VCaP (cell line): ENCODE results near the gene COP1.
"Not testable (repeated sequence)": the region's sequence is repeated elsewhere in the genome, so short reads cannot be mapped to it uniquely, and the experiment has no call there.

ENCODE experiments used
- H3K27ac ChIP-seq: fragments of 450-650 bp; 2 replicates; pipeline ENCODE4 v1.5.1; 2017
- CTCF ChIP-seq: fragments of 450-650 bp; conservative IDR thresholded peaks from 2 replicates; pipeline ENCODE4 v1.5.1; 2017; ENCODE audit warnings: mild to moderate bottlenecking, moderate library complexity

COP1 gene

GRCh38 chr1:176043537-176043936, 163.5 kb downstream of the COP1 start:
- no peak for TF ChIP-seq CTCF
- no peak overlapping the region for H3K27ac ChIP-seq

GRCh38 chr1:176033881-176034280, 173.2 kb downstream of the COP1 start:
- H3K27ac ChIP-seq = no peak overlapping the region
- TF ChIP-seq CTCF = no peak

- no peak overlapping the region for H3K27ac ChIP-seq
- no peak for TF ChIP-seq CTCF
Measured at GRCh38 chr1:176033474-176033873, 173.6 kb downstream of the COP1 start.

GRCh38 chr1:176032040-176032645, 174.9 kb downstream of the COP1 start:
- no peak for TF ChIP-seq CTCF
- H3K27ac ChIP-seq = no peak overlapping the region; the same call in 1 of the 2 replicates

GRCh38 chr1:176029609-176030008, 177.5 kb downstream of the COP1 start:
- H3K27ac ChIP-seq = no peak overlapping the region
- no peak for TF ChIP-seq CTCF

GRCh38 chr1:176029155-176029554, 177.9 kb downstream of the COP1 start:
- H3K27ac ChIP-seq = no peak overlapping the region
- TF ChIP-seq CTCF = no peak

- not testable (repeated sequence) for H3K27ac ChIP-seq
Measured at GRCh38 chr1:176027934-176028333, 179.2 kb downstream of the COP1 start.

- TF ChIP-seq CTCF = no peak
- H3K27ac ChIP-seq = no peak overlapping the region
Measured at GRCh38 chr1:176022574-176022973, 184.5 kb downstream of the COP1 start.
